H9 (cell line): Measurements from ENCODE around the gene SCYGR1. TPM values are rescaled to one million over a fixed set of nuclear protein-coding genes. Genes with fewer than 3 reads are reported as not detected.

Experiments used
- DNase-seq: peaks from one replicate; pipeline ENCODE4 v3.0.0-alpha.2; 2017
- H2AFZ ChIP-seq: one replicate; pipeline ENCODE4 v1.6.1; 2013; ENCODE audit warnings: mild to moderate bottlenecking, low read length, control low read depth, moderate library complexity
- H2AK5ac ChIP-seq: 2 replicates; pipeline ENCODE4 v1.6.1; 2013; ENCODE audit warnings: low read length, control low read depth, mixed read lengths; ENCODE audit not compliant: insufficient read length
- H2BK120ac ChIP-seq: one replicate; pipeline ENCODE4 v1.6.1; 2013; ENCODE audit warnings: low read depth, mild to moderate bottlenecking, low read length, control low read depth, inconsistent platforms; ENCODE audit not compliant: poor library complexity, severe bottlenecking
- H2BK12ac ChIP-seq: 2 replicates; pipeline ENCODE4 v1.6.1; 2013; ENCODE audit warnings: low read length, control low read depth, mixed read lengths, low read depth; ENCODE audit not compliant: insufficient read length
- H2BK15ac ChIP-seq: 2 replicates; pipeline ENCODE4 v1.6.1; 2013; ENCODE audit warnings: low read depth, low read length, control low read depth
- H2BK20ac ChIP-seq: one replicate; pipeline ENCODE4 v1.6.1; 2013; ENCODE audit warnings: low read depth, mild to moderate bottlenecking, low read length, control low read depth, inconsistent platforms; ENCODE audit not compliant: poor library complexity, severe bottlenecking
- H2BK5ac ChIP-seq: 2 replicates; pipeline ENCODE4 v1.6.1; 2013; ENCODE audit warnings: low read length, control low read depth, mixed read lengths; ENCODE audit not compliant: insufficient read length
- H3K14ac ChIP-seq: 2 replicates; pipeline ENCODE4 v1.6.1; 2013; ENCODE audit warnings: low read length, control low read depth; ENCODE audit not compliant: insufficient read depth
- H3K18ac ChIP-seq: 2 replicates; pipeline ENCODE4 v1.6.1; 2013; ENCODE audit warnings: low read depth, mild to moderate bottlenecking, mixed read lengths, low read length, control low read depth; ENCODE audit not compliant: insufficient read length
- H3K23ac ChIP-seq: 2 replicates; pipeline ENCODE4 v1.6.1; 2013; ENCODE audit warnings: low read length, control low read depth, mixed read lengths, low read depth; ENCODE audit not compliant: insufficient read length
- H3K23me2 ChIP-seq: 2 replicates; pipeline ENCODE4 v1.6.1; 2013; ENCODE audit warnings: low read depth, mild to moderate bottlenecking, mixed read lengths, low read length, control low read depth; ENCODE audit not compliant: insufficient read length, poor library complexity, severe bottlenecking
- H3K27ac ChIP-seq: 2 replicates; pipeline ENCODE4 v1.5.1; 2013; ENCODE audit warnings: low read length, control low read depth, mixed read lengths, low read depth; ENCODE audit not compliant: insufficient read length
- H3K27me3 ChIP-seq: 2 replicates; pipeline ENCODE4 v1.6.1; 2013; ENCODE audit warnings: low read length, control low read depth, inconsistent platforms; ENCODE audit not compliant: insufficient read depth
- H3K4ac ChIP-seq: 2 replicates; pipeline ENCODE4 v1.6.1; 2013; ENCODE audit warnings: low read depth, mild to moderate bottlenecking, control low read depth, inconsistent platforms, low read length, moderate library complexity
- H3K4me1 ChIP-seq: 2 replicates; pipeline ENCODE4 v1.6.1; 2013; ENCODE audit warnings: low read length, control low read depth, inconsistent platforms; ENCODE audit not compliant: insufficient read depth
- H3K4me2 ChIP-seq: 2 replicates; pipeline ENCODE4 v1.6.1; 2013; ENCODE audit warnings: low read length, control low read depth, mixed read lengths; ENCODE audit not compliant: insufficient read length, insufficient read depth
- H3K56ac ChIP-seq: 2 replicates; pipeline ENCODE4 v1.6.1; 2013; ENCODE audit warnings: low read depth, mild to moderate bottlenecking, mixed read lengths, low read length, control low read depth; ENCODE audit not compliant: insufficient read length
- H3K79me1 ChIP-seq: 2 replicates; pipeline ENCODE4 v1.6.1; 2013; ENCODE audit warnings: low read depth, mild to moderate bottlenecking, moderate library complexity, low read length, control low read depth, inconsistent platforms; ENCODE audit not compliant: insufficient read depth, poor library complexity, severe bottlenecking
- H3K79me2 ChIP-seq: 2 replicates; pipeline ENCODE4 v1.6.1; 2013; ENCODE audit warnings: low read length, control low read depth, inconsistent platforms; ENCODE audit not compliant: insufficient read depth
- H3K9ac ChIP-seq: 2 replicates; pipeline ENCODE4 v1.6.1; 2013; ENCODE audit warnings: low read length, control low read depth, mixed read lengths; ENCODE audit not compliant: insufficient read length; ENCODE audit errors: extremely low read depth
- H3K9me3 ChIP-seq: one replicate; pipeline ENCODE4 v1.6.1; 2013; ENCODE audit warnings: low read depth, low read length, inconsistent platforms; ENCODE audit not compliant: control insufficient read depth
- H3T11ph ChIP-seq: one replicate; pipeline ENCODE4 v1.6.1; 2013; ENCODE audit warnings: mild to moderate bottlenecking, low read length, control low read depth, inconsistent platforms
- H4K20me1 ChIP-seq: one replicate; pipeline ENCODE4 v1.6.1; 2013; ENCODE audit not compliant: control insufficient read depth, insufficient read length, insufficient read depth
- H4K5ac ChIP-seq: 2 replicates; pipeline ENCODE4 v1.6.1; 2013; ENCODE audit warnings: low read depth, mild to moderate bottlenecking, mixed read lengths, low read length, control low read depth; ENCODE audit not compliant: insufficient read length
- H4K8ac ChIP-seq: replicated peaks from 2 replicates; pipeline ENCODE4 v1.6.1; 2013; ENCODE audit warnings: low read length, control low read depth, mixed read lengths, low read depth; ENCODE audit not compliant: insufficient read length
- H4K91ac ChIP-seq: 2 replicates; pipeline ENCODE4 v1.6.1; 2013; ENCODE audit warnings: low read depth, mild to moderate bottlenecking, moderate library complexity, mixed read lengths, low read length, control low read depth; ENCODE audit not compliant: insufficient read length
- H3K27ac Mint-ChIP-seq, 3 experiments: 2 replicates in 2 of 3; 3 replicates in 1 of 3; pipeline ENCODE4 v1.8.0; 2020 to 2021; ENCODE audit warnings: mixed read lengths in 3 of 3, mild to moderate bottlenecking in 1 of 3, moderate library complexity in 1 of 3
- H3K27me3 Mint-ChIP-seq: 2 replicates; pipeline ENCODE4 v1.8.0; 2021; ENCODE audit warnings: low read depth, mild to moderate bottlenecking, moderate library complexity, mixed read lengths
- H3K36me3 Mint-ChIP-seq, 3 experiments: 2 replicates in 2 of 3; 3 replicates in 1 of 3; pipeline ENCODE4 v1.8.0; 2020 to 2021; ENCODE audit warnings: low read depth in 3 of 3, mixed read lengths in 3 of 3; ENCODE audit not compliant: insufficient read depth in 1 of 3
- H3K4me1 Mint-ChIP-seq, 2 experiments: 2 replicates each; pipeline ENCODE4 v1.8.0; 2020; ENCODE audit warnings: mixed read lengths in 2 of 2
- H3K4me3 Mint-ChIP-seq, 2 experiments: 2 replicates in 1 of 2; 3 replicates in 1 of 2; pipeline ENCODE4 v1.8.0; 2020 to 2021; ENCODE audit warnings: mild to moderate bottlenecking in 2 of 2, mixed read lengths in 2 of 2, moderate library complexity in 1 of 2
- H3K9me3 Mint-ChIP-seq, 2 experiments: 2 replicates in 1 of 2; 3 replicates in 1 of 2; pipeline ENCODE4 v1.8.0; 2020; ENCODE audit warnings: mild to moderate bottlenecking in 2 of 2, mixed read lengths in 2 of 2, moderate library complexity in 1 of 2
- WGBS: extraction: QIAGEN DNeasy Blood & Tissue Kit; methylation state at CpG from one replicate; pipeline ENCODE4 v1.1.7; 2013; ENCODE audit warnings: missing lambda C conversion rate, low lambda C conversion rate, mixed read lengths; ENCODE audit not compliant: insufficient read length; ENCODE audit errors: extremely low coverage; 5-methylcytosine and 5-hydroxymethylcytosine counted together
- total RNA-seq: library from RNA; stranded (reverse); gene quantifications from 2 replicates; pipeline ENCODE4 v1.2.1, GENCODE V29; 2021
- TF ChIP-seq, protein P1 (sequence below): fragments of 200-600 bp; sonication (generic); conservative IDR thresholded peaks from 3 replicates; pipeline ENCODE4 v1.8.0; 2021; ENCODE audit warnings: antibody characterized with exemption, mild to moderate bottlenecking

SCYGR1 gene
- total RNA-seq, 1 experiment from 2014 or later = not detected

DNA sequence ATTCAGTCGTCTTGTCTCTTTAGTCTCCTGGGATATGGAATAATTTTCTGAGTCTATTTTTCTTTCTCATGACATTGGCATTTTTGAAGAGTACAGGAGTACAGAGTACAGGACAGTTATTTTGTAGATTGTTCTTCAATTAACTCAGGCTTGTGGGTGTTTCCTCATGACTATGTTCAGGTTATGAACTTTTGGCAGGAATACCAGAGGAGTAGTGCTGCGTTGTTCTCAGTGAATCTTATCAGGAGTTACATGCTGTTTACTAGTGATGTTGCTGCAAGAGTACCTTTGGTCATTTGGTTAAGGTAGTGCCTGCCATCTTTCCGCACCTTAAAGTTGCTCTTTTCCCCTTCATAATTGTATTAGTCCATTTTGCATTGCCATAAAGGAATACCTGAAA, 42.9 kb upstream of the SCYGR1 start:
- Histone ChIP-seq H3K4ac (no peak overlapping the region), H3K23ac (no peak overlapping the region), H3K14ac (no peak overlapping the region), H3K79me1 (no peaks in the 10 kb centered on the region), H3K9ac (no peak overlapping the region), H3K27ac (no peak overlapping the region), H3K18ac (no peak overlapping the region), H3K56ac (no peak overlapping the region), H2BK120ac (no peak overlapping the region), H2AFZ (no peak overlapping the region), H4K91ac (no peak overlapping the region), H2BK5ac (no peak overlapping the region), H3K27me3 (no peaks in the 10 kb centered on the region), H3K4me1 (no peaks in the 10 kb centered on the region), H4K8ac (no peak overlapping the region), H3K79me2 (no peaks in the 10 kb centered on the region), H3K9me3 (peaks cover 13% of the 10 kb centered on the region), H3K4me2 (no peak overlapping the region), H3T11ph (no peak overlapping the region), H4K5ac (no peak overlapping the region), H4K20me1 (no peaks in the 10 kb centered on the region), H3K23me2 (no peaks in the 10 kb centered on the region), H2BK12ac (no peak overlapping the region), H2BK20ac (no peak overlapping the region), H2AK5ac (no peak overlapping the region), H2BK15ac (no peak overlapping the region)
- Mint-ChIP-seq H3K4me3 (no peak overlapping the region), H3K36me3 (peaks cover 11 to 16% (median 13%) of the 10 kb centered on the region in 3 experiments), H3K9me3 (peaks cover 26 to 29% of the 10 kb centered on the region in 2 experiments), H3K4me1 (no peaks in the 10 kb centered on the region), H3K27ac (no peak overlapping the region), H3K27me3 (no peaks in the 10 kb centered on the region)
- no CpG with 5 or more reads among the region's 3 CpGs for WGBS
- TF ChIP-seq, protein P1, sequence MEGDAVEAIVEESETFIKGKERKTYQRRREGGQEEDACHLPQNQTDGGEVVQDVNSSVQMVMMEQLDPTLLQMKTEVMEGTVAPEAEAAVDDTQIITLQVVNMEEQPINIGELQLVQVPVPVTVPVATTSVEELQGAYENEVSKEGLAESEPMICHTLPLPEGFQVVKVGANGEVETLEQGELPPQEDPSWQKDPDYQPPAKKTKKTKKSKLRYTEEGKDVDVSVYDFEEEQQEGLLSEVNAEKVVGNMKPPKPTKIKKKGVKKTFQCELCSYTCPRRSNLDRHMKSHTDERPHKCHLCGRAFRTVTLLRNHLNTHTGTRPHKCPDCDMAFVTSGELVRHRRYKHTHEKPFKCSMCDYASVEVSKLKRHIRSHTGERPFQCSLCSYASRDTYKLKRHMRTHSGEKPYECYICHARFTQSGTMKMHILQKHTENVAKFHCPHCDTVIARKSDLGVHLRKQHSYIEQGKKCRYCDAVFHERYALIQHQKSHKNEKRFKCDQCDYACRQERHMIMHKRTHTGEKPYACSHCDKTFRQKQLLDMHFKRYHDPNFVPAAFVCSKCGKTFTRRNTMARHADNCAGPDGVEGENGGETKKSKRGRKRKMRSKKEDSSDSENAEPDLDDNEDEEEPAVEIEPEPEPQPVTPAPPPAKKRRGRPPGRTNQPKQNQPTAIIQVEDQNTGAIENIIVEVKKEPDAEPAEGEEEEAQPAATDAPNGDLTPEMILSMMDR = no peak
- DNase-seq = no peak
